Endothelial cell (in vitro differentiated cells): ENCODE results near the gene HSBP1L1. TPM values are rescaled to one million over a fixed set of nuclear protein-coding genes. Genes with fewer than 3 reads are reported as not detected.

Experiments
- DNase-seq: peaks from one replicate; pipeline ENCODE4 v3.0.0; 2021; ENCODE audit warnings: low spot score
- H3K27ac Mint-ChIP-seq: one replicate; pipeline ENCODE4 v1.8.0; 2021; ENCODE audit warnings: mixed read lengths, inconsistent platforms; ENCODE audit not compliant: unreplicated experiment
- H3K27me3 Mint-ChIP-seq: one replicate; pipeline ENCODE4 v1.8.0; 2021; ENCODE audit warnings: mild to moderate bottlenecking, moderate library complexity, mixed read lengths, inconsistent platforms; ENCODE audit not compliant: unreplicated experiment
- H3K36me3 Mint-ChIP-seq: one replicate; pipeline ENCODE4 v1.8.0; 2021; ENCODE audit warnings: mild to moderate bottlenecking, low read depth, mixed read lengths, inconsistent platforms; ENCODE audit not compliant: unreplicated experiment
- H3K4me1 Mint-ChIP-seq: one replicate; pipeline ENCODE4 v1.8.0; 2021; ENCODE audit warnings: mild to moderate bottlenecking, mixed read lengths, inconsistent platforms; ENCODE audit not compliant: unreplicated experiment
- H3K4me3 Mint-ChIP-seq: one replicate; pipeline ENCODE4 v1.8.0; 2021; ENCODE audit warnings: mild to moderate bottlenecking, mixed read lengths, inconsistent platforms; ENCODE audit not compliant: unreplicated experiment
- H3K9me3 Mint-ChIP-seq: one replicate; pipeline ENCODE4 v1.8.0; 2021; ENCODE audit warnings: mixed read lengths, inconsistent platforms; ENCODE audit not compliant: unreplicated experiment
- CTCF ChIP-seq: fragments of 200-600 bp; sonication (generic); IDR thresholded peaks from one replicate; pipeline ENCODE4 v1.5.0; 2021; ENCODE audit warnings: antibody characterized with exemption; ENCODE audit not compliant: unreplicated experiment
- total RNA-seq: library from RNA; stranded (reverse); fragmentation: NEBNext Ultra II Directional; extraction: Animal tissue kit (Norgen Biotek cat#: 25700); gene quantifications from one replicate; pipeline ENCODE4 v1.2.1, GENCODE V29; 2021; ENCODE audit not compliant: unreplicated experiment

The HSBP1L1 gene
- total RNA-seq, 1 donor from 2014 or later = 0.87 TPM

- H3K4me1 Mint-ChIP-seq = peaks cover 2% of the 10 kb centered on the region
- no peaks in the 10 kb centered on the region for H3K27me3 Mint-ChIP-seq
- no peak overlapping the region for H3K4me3 Mint-ChIP-seq
- H3K9me3 Mint-ChIP-seq = no peaks in the 10 kb centered on the region
- TF ChIP-seq CTCF = no peak
- no peak for DNase-seq
- H3K36me3 Mint-ChIP-seq = peaks cover 43% of the 10 kb centered on the region
- H3K27ac Mint-ChIP-seq = no peak overlapping the region
Observed at GRCh38 chr18:79935098-79935480, 29.4 kb upstream of the HSBP1L1 start.

DNA sequence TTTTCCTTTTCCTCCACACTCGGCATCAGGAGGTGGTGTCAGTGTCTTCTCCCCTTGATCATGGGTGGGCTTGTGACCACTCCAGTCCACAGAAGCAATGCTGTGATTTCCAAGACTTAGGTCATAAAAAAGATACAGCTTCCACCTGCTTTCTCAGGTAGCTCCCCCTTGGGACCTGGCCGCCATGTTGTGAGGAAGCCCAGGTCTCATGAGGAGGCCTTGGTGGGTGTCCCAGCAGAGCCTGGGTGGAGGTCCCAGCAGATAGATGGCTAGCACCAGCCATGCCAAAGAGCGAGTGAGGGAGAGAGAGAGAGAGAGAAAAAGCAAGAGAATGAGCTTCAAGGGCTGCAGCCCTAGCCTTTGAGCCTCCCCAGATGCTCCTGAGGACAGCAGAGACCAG, 28.9 kb upstream of the HSBP1L1 start:
- peaks cover 39% of the 10 kb centered on the region for H3K36me3 Mint-ChIP-seq
- DNase-seq = no peak
- H3K4me3 Mint-ChIP-seq = no peak overlapping the region
- H3K27ac Mint-ChIP-seq = no peak overlapping the region
- peaks cover 2% of the 10 kb centered on the region for H3K4me1 Mint-ChIP-seq
- no peaks in the 10 kb centered on the region for H3K27me3 Mint-ChIP-seq
- no peak for TF ChIP-seq CTCF
- no peaks in the 10 kb centered on the region for H3K9me3 Mint-ChIP-seq

GRCh38 chr18:79935925-79936324, 28.5 kb upstream of the HSBP1L1 start:
- Mint-ChIP-seq H3K9me3 (no peaks in the 10 kb centered on the region), H3K27ac (no peak overlapping the region)
- no peak for DNase-seq

DNA sequence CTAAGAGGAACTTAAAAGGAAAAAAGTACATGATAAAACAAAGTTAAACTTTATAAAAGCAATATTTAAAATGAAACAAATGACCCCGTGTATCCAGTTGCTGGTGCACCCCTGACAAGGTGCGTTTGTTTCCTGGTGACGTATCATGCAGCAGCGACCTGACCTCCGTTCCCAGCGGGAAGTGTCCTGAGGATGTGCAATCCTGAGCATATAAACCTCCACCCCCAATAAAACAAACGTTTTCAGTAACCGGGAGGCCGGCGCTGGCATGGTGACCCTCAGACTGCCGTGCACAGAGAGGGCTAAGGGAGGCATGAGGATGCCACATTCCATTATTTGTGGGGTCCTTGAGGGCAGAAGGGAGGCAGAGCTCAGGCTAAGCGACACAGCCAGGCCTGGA, 27.8 kb upstream of the HSBP1L1 start:
- H3K27ac Mint-ChIP-seq = no peak overlapping the region
- TF ChIP-seq CTCF = no peak
- no peak for DNase-seq
- H3K9me3 Mint-ChIP-seq = no peaks in the 10 kb centered on the region
- peaks cover 2% of the 10 kb centered on the region for H3K4me1 Mint-ChIP-seq
- H3K27me3 Mint-ChIP-seq = no peaks in the 10 kb centered on the region
- H3K4me3 Mint-ChIP-seq = no peak overlapping the region
- peaks cover 34% of the 10 kb centered on the region for H3K36me3 Mint-ChIP-seq

More at GRCh38 chr18:79935925-79936324, 28.5 kb upstream of the HSBP1L1 start:
- TF ChIP-seq CTCF = no peak
- H3K36me3 Mint-ChIP-seq = peaks cover 39% of the 10 kb centered on the region
- no peaks in the 10 kb centered on the region for H3K27me3 Mint-ChIP-seq
- H3K4me3 Mint-ChIP-seq = no peak overlapping the region
- H3K4me1 Mint-ChIP-seq = peaks cover 2% of the 10 kb centered on the region

GRCh38 chr18:79937103-79937860, 27.2 kb upstream of the HSBP1L1 start:
- Mint-ChIP-seq H3K27ac (no peak overlapping the region), H3K9me3 (no peaks in the 10 kb centered on the region), H3K4me3 (no peak overlapping the region), H3K36me3 (peaks cover 36% of the 10 kb centered on the region), H3K27me3 (peaks cover 3% of the 10 kb centered on the region), H3K4me1 (peaks cover 2% of the 10 kb centered on the region)
- no peak for DNase-seq
- no peak for TF ChIP-seq CTCF
